Body of pancreas (tissue), 4 donors: Measurements from ENCODE around the gene JMJD8. TPM values are rescaled to one million over a fixed set of nuclear protein-coding genes. Genes with fewer than 3 reads are reported as not detected.

Experiments used
- ATAC-seq: fragments of 150-250 bp; one replicate; pipeline ENCODE4 v1.9.1; 2016
- DNase-seq, 4 donors: peaks; one replicate each; pipeline ENCODE4 v3.0.0-alpha.2; 2019
- H3K27ac ChIP-seq, 4 donors: fragments of 200-600 bp; sonication (generic); 1 replicate in 3 of 4; 2 replicates in 1 of 4; pipeline versions ENCODE4 v1.5.1 to v1.6.1; 2016 to 2019; ENCODE audit warnings: mild to moderate bottlenecking in 1 of 4, mixed read lengths in 1 of 4, moderate library complexity in 1 of 4
- H3K27me3 ChIP-seq, 2 donors: fragments of 200-600 bp; sonication (generic); one replicate each; pipeline ENCODE4 v1.6.0; 2016; ENCODE audit warnings: mild to moderate bottlenecking in 1 of 2
- H3K36me3 ChIP-seq, 2 donors: fragments of 200-600 bp; sonication (generic); replicated peaks in 1 of 2; 2 replicates each; pipeline ENCODE4 v1.5.1; 2016; ENCODE audit warnings: low read depth in 2 of 2; ENCODE audit not compliant: insufficient read depth in 1 of 2
- H3K4me1 ChIP-seq: fragments of 200-600 bp; sonication (generic); one replicate; pipeline ENCODE4 v1.6.0; 2016
- H3K4me3 ChIP-seq, 2 donors: fragments of 200-600 bp; sonication (generic); 1 replicate in 1 of 2; 2 replicates in 1 of 2; pipeline ENCODE4 v1.5.1; 2016 to 2019
- H3K9me3 ChIP-seq, 3 donors: fragments of 200-600 bp; sonication (generic); 1 replicate in 2 of 3; 2 replicates in 1 of 3; pipeline ENCODE4 v1.5.1; 2016
- POLR2A ChIP-seq, 3 donors: fragments of 450-650 bp; IDR thresholded peaks; one replicate each; pipeline ENCODE4 v1.6.1; 2016; ENCODE audit warnings: antibody characterized with exemption in 3 of 3, mild to moderate bottlenecking in 2 of 3
- WGBS, 2 donors: methylation state at CpG; one replicate each; pipeline ENCODE4 v1.1.5; 2017; 5-methylcytosine and 5-hydroxymethylcytosine counted together
- intact Hi-C: fragments of 100-400 bp; cut with DNase I; formaldehyde crosslinking; loops from one replicate; pipeline ENCODE4 v1.15.1; 2023
- total RNA-seq, 2 donors: library from RNA; depleted of rRNA; stranded (reverse); fragments of >200 nt; gene quantifications; one replicate each; pipeline ENCODE4 v1.1.0, GENCODE V29; 2016
- TF ChIP-seq, protein P1 (sequence below), 7 experiments: fragments of 450-650 bp in 4 of 7; fragments of 200-600 bp in 3 of 7; sonication (generic) in 3 of 7; IDR thresholded peaks; one replicate each; pipeline ENCODE4 v1.5.1; 2016 to 2019; ENCODE audit warnings: antibody characterized with exemption in 7 of 7

Gene JMJD8
- total RNA-seq, 2 donors from 2014 or later, result 49.5 to 128 TPM

DNA sequence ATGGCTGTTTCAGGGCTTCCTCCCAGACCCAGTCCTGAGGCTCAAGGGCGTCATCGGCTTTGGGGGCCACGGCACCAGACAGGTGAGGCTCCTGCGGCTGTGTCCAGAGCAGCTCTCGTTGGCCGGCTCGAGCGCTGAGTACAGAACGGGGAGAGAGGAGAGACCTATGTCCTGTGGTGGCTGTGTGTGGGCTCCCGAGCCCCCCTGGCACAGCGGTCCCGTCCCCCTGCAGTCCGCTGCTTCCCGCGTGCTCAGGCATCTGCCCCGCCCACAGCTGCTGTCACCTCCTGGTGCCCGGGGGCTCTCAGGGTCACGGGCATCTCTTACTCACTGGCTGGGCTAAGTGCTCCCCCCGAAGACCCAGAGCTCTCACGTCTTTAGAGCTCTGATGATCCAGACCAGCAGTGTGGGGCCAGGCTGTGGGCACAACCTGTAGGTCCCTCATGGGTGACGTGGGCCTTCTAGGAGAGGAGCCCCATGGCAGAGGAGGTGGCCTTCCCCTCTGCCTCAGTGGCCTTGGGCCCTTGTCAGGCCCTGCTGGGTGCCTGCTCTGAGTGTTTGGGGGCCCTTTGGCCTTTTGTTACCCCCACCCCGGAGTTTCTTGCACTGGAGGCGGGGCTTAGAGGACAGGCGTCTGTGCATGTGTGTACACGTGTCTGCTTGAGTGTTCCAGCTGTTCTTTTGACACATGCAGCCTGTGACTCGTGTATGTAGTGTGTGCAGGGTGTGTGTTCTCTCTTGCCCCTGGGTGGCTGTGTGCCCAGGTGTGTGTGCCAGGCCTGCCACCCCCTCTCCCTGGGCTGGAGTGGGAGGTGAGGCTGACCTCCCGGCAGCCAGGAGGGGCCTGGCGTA, 31.5 kb downstream of the JMJD8 start:
- no peak overlapping the region for H3K27ac ChIP-seq
- intact Hi-C loops, result no loop called here
- no peaks in the 10 kb centered on the region for H3K27me3 ChIP-seq
- H3K4me3 ChIP-seq, result no peak overlapping the region
- ATAC-seq (no peak), DNase-seq (no peak)
- TF ChIP-seq, protein P1, sequence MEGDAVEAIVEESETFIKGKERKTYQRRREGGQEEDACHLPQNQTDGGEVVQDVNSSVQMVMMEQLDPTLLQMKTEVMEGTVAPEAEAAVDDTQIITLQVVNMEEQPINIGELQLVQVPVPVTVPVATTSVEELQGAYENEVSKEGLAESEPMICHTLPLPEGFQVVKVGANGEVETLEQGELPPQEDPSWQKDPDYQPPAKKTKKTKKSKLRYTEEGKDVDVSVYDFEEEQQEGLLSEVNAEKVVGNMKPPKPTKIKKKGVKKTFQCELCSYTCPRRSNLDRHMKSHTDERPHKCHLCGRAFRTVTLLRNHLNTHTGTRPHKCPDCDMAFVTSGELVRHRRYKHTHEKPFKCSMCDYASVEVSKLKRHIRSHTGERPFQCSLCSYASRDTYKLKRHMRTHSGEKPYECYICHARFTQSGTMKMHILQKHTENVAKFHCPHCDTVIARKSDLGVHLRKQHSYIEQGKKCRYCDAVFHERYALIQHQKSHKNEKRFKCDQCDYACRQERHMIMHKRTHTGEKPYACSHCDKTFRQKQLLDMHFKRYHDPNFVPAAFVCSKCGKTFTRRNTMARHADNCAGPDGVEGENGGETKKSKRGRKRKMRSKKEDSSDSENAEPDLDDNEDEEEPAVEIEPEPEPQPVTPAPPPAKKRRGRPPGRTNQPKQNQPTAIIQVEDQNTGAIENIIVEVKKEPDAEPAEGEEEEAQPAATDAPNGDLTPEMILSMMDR (IDR thresholded peaks at IDR 0.05), result no peak
- no peak for TF ChIP-seq POLR2A (IDR thresholded peaks at IDR 0.05)
- 88 to 89% methylated on average over 14 to 25 of the region's 28 CpGs for WGBS, 2 donors
- no peaks in the 10 kb centered on the region for H3K36me3 ChIP-seq
- H3K9me3 ChIP-seq, result no peaks in the 10 kb centered on the region
- peaks cover 28% of the 10 kb centered on the region for H3K4me1 ChIP-seq

- no peak for ATAC-seq
- H3K4me3 ChIP-seq, result no peak overlapping the region
- H3K36me3 ChIP-seq, result no peaks in the 10 kb centered on the region
- H3K4me1 ChIP-seq, result peaks cover 36% of the 10 kb centered on the region
- no peak overlapping the region for H3K27ac ChIP-seq
- WGBS, 2 donors, result 93 to 94% methylated on average over 6 to 18 of the region's 22 CpGs
- no peaks in the 10 kb centered on the region for H3K27me3 ChIP-seq
- intact Hi-C loops, result no loop called here
- no peak for DNase-seq
- no peaks in the 10 kb centered on the region for H3K9me3 ChIP-seq
- TF ChIP-seq, protein P1 (IDR thresholded peaks at IDR 0.05), result no peak
- no peak for TF ChIP-seq POLR2A (IDR thresholded peaks at IDR 0.05)
These were observed 32.3 kb downstream of the JMJD8 start for GRCh38 chr16:651844-652243.

DNA sequence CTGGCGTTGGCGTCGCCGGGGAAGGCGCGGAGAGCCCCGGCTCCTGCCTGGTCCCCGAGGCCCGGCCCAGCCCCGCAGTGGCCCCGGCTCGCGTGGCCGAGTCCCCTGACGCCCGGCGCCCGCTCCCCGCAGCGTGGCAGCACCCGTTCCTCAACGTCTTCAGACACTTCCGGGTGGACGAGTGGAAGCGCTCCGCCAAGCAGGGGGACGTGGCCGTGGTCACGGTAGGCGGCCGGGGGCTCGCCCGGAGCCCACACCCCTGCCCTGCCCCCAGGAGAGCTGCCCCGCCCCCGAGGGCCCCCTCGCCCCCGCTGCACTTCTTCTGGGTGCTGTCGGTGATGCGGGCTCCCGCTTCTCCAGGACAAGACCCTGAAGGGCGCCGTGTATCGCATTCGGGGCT, 34.5 kb downstream of the JMJD8 start:
- WGBS, 2 donors, result 2 to 18% methylated on average over 7 to 43 of the region's 44 CpGs
- H3K27ac ChIP-seq, result peak overlapping the region in 3 of 4 donors; percentile 95 to 96 (median 95)
- H3K4me1 ChIP-seq, result peaks cover 58% of the 10 kb centered on the region
- H3K27me3 ChIP-seq, result no peaks in the 10 kb centered on the region
- H3K4me3 ChIP-seq, result peak overlapping the region; percentile 37 to 70
- intact Hi-C loops, result no loop called here
- no peaks in the 10 kb centered on the region for H3K9me3 ChIP-seq
- ATAC-seq (no peak), DNase-seq (no peak)
- no peaks in the 10 kb centered on the region for H3K36me3 ChIP-seq
- TF ChIP-seq, protein P1 (IDR thresholded peaks at IDR 0.05), result no peak
- no peak for TF ChIP-seq POLR2A (IDR thresholded peaks at IDR 0.05)

GRCh38 chr16:648781-649589, 35.1 kb downstream of the JMJD8 start, which contains the start of gene WDR90:
Gene WDR90 (plus strand): TSS chr16:649365. CDS start chr16:649417, 52 bp downstream.
- peak within 1 kb of the TSS; percentile 92 to 96 (median 95) for H3K27ac ChIP-seq
- DNase-seq (peak; percentile 92 to 94 (median 92)), ATAC-seq (peak; percentile 89)
- no peaks in the 10 kb centered on the region for H3K27me3 ChIP-seq
- TF ChIP-seq POLR2A (IDR thresholded peaks at IDR 0.05), result peak; percentile 39 to 63 (median 56)
- TF ChIP-seq, protein P1 (IDR thresholded peaks at IDR 0.05), result peak in 1 of 7 experiments; percentile 10
- no peaks in the 10 kb centered on the region for H3K9me3 ChIP-seq
- WGBS, 2 donors, result 8% methylated on average over 90 of the region's 91 CpGs; no CpG with 5 or more reads in 1 of the 2 donors
- intact Hi-C loops, result no loop called here
- H3K36me3 ChIP-seq, result no peaks in the 10 kb centered on the region
- H3K4me3 ChIP-seq, result peak within 1 kb of the TSS; percentile 37 to 70
- peaks cover 65% of the 10 kb centered on the region for H3K4me1 ChIP-seq
